NCI-H146 (cell line): ENCODE results near the gene SPRY2.

Experiments
- DNase-seq: peaks from one replicate; lab custom pipeline; 2025; lab: John Stamatoyannopoulos, UW

Gene SPRY2

GRCh38 chr13:80313668-80314256 is 27.2 kb downstream of the SPRY2 start:
- DNase-seq: no peak

- no peak for DNase-seq
These were observed 28.0 kb downstream of the SPRY2 start for GRCh38 chr13:80312967-80313366.

- no peak for DNase-seq
These were observed 28.8 kb downstream of the SPRY2 start for GRCh38 chr13:80312012-80312704.

- DNase-seq: no peak
These were observed 31.0 kb downstream of the SPRY2 start for GRCh38 chr13:80309926-80310325.

- DNase-seq: no peak
These were observed 33.4 kb downstream of the SPRY2 start for GRCh38 chr13:80307401-80307987.

- DNase-seq: no peak
These were observed 34.5 kb downstream of the SPRY2 start for GRCh38 chr13:80306337-80306972.

- no peak for DNase-seq
These were observed 35.2 kb downstream of the SPRY2 start for GRCh38 chr13:80305737-80306136.

- DNase-seq: no peak
These were observed 37.6 kb downstream of the SPRY2 start for GRCh38 chr13:80303225-80303811.

GRCh38 chr13:80299046-80299445 is 41.9 kb downstream of the SPRY2 start:
- DNase-seq: no peak

- DNase-seq: no peak
These were observed 43.4 kb downstream of the SPRY2 start for GRCh38 chr13:80297503-80297902.

GRCh38 chr13:80297094-80297493 is 43.8 kb downstream of the SPRY2 start:
- no peak for DNase-seq

GRCh38 chr13:80296638-80297037 is 44.3 kb downstream of the SPRY2 start:
- DNase-seq: no peak

GRCh38 chr13:80290591-80290990 is 50.3 kb downstream of the SPRY2 start:
- DNase-seq: no peak
